Pancreas (tissue), 10 donors: ENCODE measurements around the gene ASTN2. TPM values are rescaled to one million over a fixed set of nuclear protein-coding genes. Genes with fewer than 3 reads are reported as not detected.

ENCODE experiments used
- ATAC-seq, 4 donors: fragments of 200-7000 bp; cut with Tn5 transposase; one replicate each; pipeline versions ENCODE4 v1.8.0 to v1.9.1; 2020; ENCODE audit warnings: mild to moderate bottlenecking in 4 of 4, moderate library complexity in 4 of 4
- DNase-seq, 6 donors: peaks; one replicate each; pipeline ENCODE4 v3.0.0-alpha.2; 2020
- FAIRE-seq: peaks from 2 replicates; lab custom pipeline; 2012; peaks lifted over from hg19 to GRCh38; lab: Jason Lieb, UNC
- H3K27ac ChIP-seq, 4 donors: fragments of 200-600 bp; sonication (generic); 1 replicate in 3 of 4; 2 replicates in 1 of 4; pipeline versions ENCODE4 v1.5.0 to v1.8.0; 2020
- H3K27me3 ChIP-seq, 4 donors: fragments of 200-600 bp; one replicate each; pipeline ENCODE4 v1.8.0; 2021
- H3K36me3 ChIP-seq, 3 donors: fragments of 200-600 bp; sonication (generic) in 1 of 3; one replicate each; pipeline versions ENCODE4 v1.5.0 to v1.8.0; 2020 to 2021
- H3K4me1 ChIP-seq, 3 donors: fragments of 200-600 bp; one replicate each; pipeline ENCODE4 v1.8.0; 2021
- H3K4me3 ChIP-seq, 4 donors: fragments of 200-600 bp; sonication (generic) in 2 of 4; one replicate each; pipeline versions ENCODE4 v1.5.0 to v1.8.0; 2020 to 2021
- H3K9me3 ChIP-seq, 4 donors: fragments of 200-600 bp; one replicate each; pipeline ENCODE4 v1.8.0; 2021
- CTCF ChIP-seq, 4 donors: fragments of 200-600 bp; sonication (generic) in 3 of 4; IDR thresholded peaks; one replicate each; pipeline versions ENCODE4 v1.5.0 to v1.8.0; 2021; ENCODE audit warnings: antibody characterized with exemption in 4 of 4
- WGBS, 2 donors: extraction: QIAGEN DNeasy Blood & Tissue Kit; methylation state at CpG; one replicate each; pipeline ENCODE4 v1.1.7; 2013; 5-methylcytosine and 5-hydroxymethylcytosine counted together
- intact Hi-C, 3 donors: fragments of 100-400 bp; cut with DNase I; formaldehyde crosslinking; loops; one replicate each; pipeline versions ENCODE4 v1.11.1 to v1.14.2; 2022
- polyA plus RNA-seq, 2 donors: library from polyadenylated mRNA; stranded (reverse); fragments of 200-250 nt; gene quantifications; one replicate each; pipeline ENCODE4 v1.2.3, GENCODE V29; 2013
- total RNA-seq, 6 donors: library from RNA; stranded (reverse); fragmentation: NEBNext Ultra II Directional in 4 of 6; extraction: Animal tissue kit (Norgen Biotek cat#: 25700) in 4 of 6; gene quantifications; one replicate each; pipeline versions ENCODE4 v1.2.1 to v1.2.4, GENCODE V29; 2021 to 2023
- donor health status: healthy with polysubstance abuse.
- donor health status: DM: no; HTN: no; CAD: no; lungs with moderate emphysema.
- donor health status: DM: no; HTN: no; CAD: no.
- donor health status: control.
- donor health status: control.
- donor health status: Bipolar disorder and iron deficiency.
- donor health status: DM: yes; HTN: yes; CAD: no.
- donor health status: DM: no; HTN: no; CAD: no.
- donor health status: DM: no; HTN: no; CAD: no.
- donor health status: DM: yes; HTN: yes; CAD: no.

ASTN2 gene
- total and polyA plus RNA-seq, 8 donors: 1.3 to 11.9 (median 6.7) TPM

- Histone ChIP-seq H3K4me1 (peaks cover 0 to 7% (median 7%) of the 10 kb centered on the region in 3 donors), H3K27ac (no peak overlapping the region), H3K27me3 (no peaks in the 10 kb centered on the region), H3K36me3 (no peaks in the 10 kb centered on the region), H3K4me3 (no peak overlapping the region), H3K9me3 (no peaks in the 10 kb centered on the region)
- 82 to 89% methylated on average over 2 of the region's 2 CpGs for WGBS, 2 donors
- intact Hi-C loops: no loop called here
- DNase-seq (no peak), ATAC-seq (no peak), FAIRE-seq (no peak)
- no peak for TF ChIP-seq CTCF (IDR thresholded peaks at IDR 0.05)
These were observed 16.0 kb upstream of the ASTN2 start for GRCh38 chr9:117430813-117431212.

GRCh38 chr9:117427357-117427913 is 12.6 kb upstream of the ASTN2 start:
- no peaks in the 10 kb centered on the region for H3K4me1 ChIP-seq
- no peaks in the 10 kb centered on the region for H3K9me3 ChIP-seq
- no peak for DNase-seq
- 63 to 67% methylated on average over 3 of the region's 3 CpGs for WGBS, 2 donors
- no peak overlapping the region for H3K27ac ChIP-seq
- intact Hi-C loops: no loop called here
- no peaks in the 10 kb centered on the region for H3K36me3 ChIP-seq
- no peak overlapping the region for H3K4me3 ChIP-seq
- H3K27me3 ChIP-seq: no peaks in the 10 kb centered on the region
- ATAC-seq: no peak
- FAIRE-seq: no peak
- TF ChIP-seq CTCF (IDR thresholded peaks at IDR 0.05): no peak

- Histone ChIP-seq H3K27ac (no peak overlapping the region), H3K4me3 (no peak overlapping the region), H3K4me1 (no peaks in the 10 kb centered on the region), H3K36me3 (no peaks in the 10 kb centered on the region), H3K9me3 (no peaks in the 10 kb centered on the region), H3K27me3 (no peaks in the 10 kb centered on the region)
- DNase-seq (no peak), FAIRE-seq (no peak), ATAC-seq (no peak)
- intact Hi-C loops: no loop called here
- TF ChIP-seq CTCF (IDR thresholded peaks at IDR 0.05): no peak
- 85 to 91% methylated on average over 3 of the region's 3 CpGs for WGBS, 2 donors
These were observed 10.7 kb upstream of the ASTN2 start for GRCh38 chr9:117425566-117425965.

- Histone ChIP-seq H3K27ac (no peak overlapping the region), H3K4me1 (no peaks in the 10 kb centered on the region), H3K36me3 (no peaks in the 10 kb centered on the region), H3K9me3 (no peaks in the 10 kb centered on the region), H3K4me3 (no peak overlapping the region), H3K27me3 (no peaks in the 10 kb centered on the region)
- TF ChIP-seq CTCF (IDR thresholded peaks at IDR 0.05): no peak
- ATAC-seq (no peak), FAIRE-seq (no peak), DNase-seq (no peak)
- WGBS, 2 donors: 64 to 73% methylated on average over 1 of the region's 1 CpG
- intact Hi-C loops: no loop called here
These were observed 9.4 kb upstream of the ASTN2 start for GRCh38 chr9:117424291-117424690.

- H3K4me3 ChIP-seq: no peak overlapping the region
- no peaks in the 10 kb centered on the region for H3K27me3 ChIP-seq
- FAIRE-seq: no peak
- no peaks in the 10 kb centered on the region for H3K36me3 ChIP-seq
- no peaks in the 10 kb centered on the region for H3K9me3 ChIP-seq
- no peak for DNase-seq
- H3K4me1 ChIP-seq: peaks cover 0 to 3% (median 0%) of the 10 kb centered on the region in 3 donors
- TF ChIP-seq CTCF (IDR thresholded peaks at IDR 0.05): no peak
- ATAC-seq: no peak
- H3K27ac ChIP-seq: no peak overlapping the region
- WGBS, 2 donors: 95 to 100% methylated on average over 1 of the region's 1 CpG
- intact Hi-C loops: loop anchor here in 1 of 3 donors (10.0 kb wide), 1 partner anchor 173 kb away; no protein-coding TSS in a partner anchor
These were observed 3.3 kb upstream of the ASTN2 start for GRCh38 chr9:117418111-117418510.
